ENCODE results near the gene SMARCE1.

SMARCE1 gene

GRCh38 chr17:40647624-40648383 is at the start of gene SMARCE1:
SMARCE1 (minus strand) TSS chr17:40647818; CDS start chr17:40645802, 2,016 bp downstream.
- no peaks in the 10 kb centered on the region for H3K27me3 ChIP-seq (ENCODE audit: control insufficient read depth, insufficient read depth, low read length)
- H3K27ac ChIP-seq (ENCODE audit: low read depth, low read length) = peak within 1 kb of the TSS; percentile 99
- H3K36me3 ChIP-seq (ENCODE audit: control insufficient read depth, insufficient read depth, low read length) = peaks cover 4% of the 10 kb centered on the region
- H3K4me1 ChIP-seq (ENCODE audit: control insufficient read depth, insufficient read depth, low read length) = peaks cover 13% of the 10 kb centered on the region
- H3K9ac ChIP-seq (ENCODE audit: low read length) = peak within 1 kb of the TSS; percentile 73
- peak within 1 kb of the TSS; percentile 86 for H3K4me3 ChIP-seq (ENCODE audit: low read length)

GRCh38 chr17:40697297-40697696 is 49.7 kb upstream of the SMARCE1 start:
- no peak overlapping the region for H3K4me3 ChIP-seq (ENCODE audit: low read length)
- no peaks in the 10 kb centered on the region for H3K27me3 ChIP-seq (ENCODE audit: control insufficient read depth, insufficient read depth, low read length)
- no peaks in the 10 kb centered on the region for H3K4me1 ChIP-seq (ENCODE audit: control insufficient read depth, insufficient read depth, low read length)
- no peak overlapping the region for H3K27ac ChIP-seq (ENCODE audit: low read depth, low read length)
- no peaks in the 10 kb centered on the region for H3K36me3 ChIP-seq (ENCODE audit: control insufficient read depth, insufficient read depth, low read length)
- H3K9ac ChIP-seq (ENCODE audit: low read length) = no peak overlapping the region

- Histone ChIP-seq H3K27ac (ENCODE audit: low read depth, low read length) (no peak overlapping the region), H3K9ac (ENCODE audit: low read length) (no peak overlapping the region), H3K4me3 (ENCODE audit: low read length) (no peak overlapping the region), H3K36me3 (ENCODE audit: control insufficient read depth, insufficient read depth, low read length) (no peaks in the 10 kb centered on the region), H3K4me1 (ENCODE audit: control insufficient read depth, insufficient read depth, low read length) (no peaks in the 10 kb centered on the region), H3K27me3 (ENCODE audit: control insufficient read depth, insufficient read depth, low read length) (no peaks in the 10 kb centered on the region)
Observed at GRCh38 chr17:40696651-40697072, 49.0 kb upstream of the SMARCE1 start.

GRCh38 chr17:40695874-40696472 is 48.4 kb upstream of the SMARCE1 start:
- H3K36me3 ChIP-seq (ENCODE audit: control insufficient read depth, insufficient read depth, low read length) = no peaks in the 10 kb centered on the region
- H3K4me3 ChIP-seq (ENCODE audit: low read length) = no peak overlapping the region
- no peaks in the 10 kb centered on the region for H3K27me3 ChIP-seq (ENCODE audit: control insufficient read depth, insufficient read depth, low read length)
- no peak overlapping the region for H3K27ac ChIP-seq (ENCODE audit: low read depth, low read length)
- H3K4me1 ChIP-seq (ENCODE audit: control insufficient read depth, insufficient read depth, low read length) = no peaks in the 10 kb centered on the region
- H3K9ac ChIP-seq (ENCODE audit: low read length) = no peak overlapping the region

GRCh38 chr17:40694584-40694983 is 47.0 kb upstream of the SMARCE1 start:
- Histone ChIP-seq H3K9ac (ENCODE audit: low read length) (no peak overlapping the region), H3K4me1 (ENCODE audit: control insufficient read depth, insufficient read depth, low read length) (no peaks in the 10 kb centered on the region), H3K4me3 (ENCODE audit: low read length) (no peak overlapping the region), H3K36me3 (ENCODE audit: control insufficient read depth, insufficient read depth, low read length) (no peaks in the 10 kb centered on the region), H3K27me3 (ENCODE audit: control insufficient read depth, insufficient read depth, low read length) (no peaks in the 10 kb centered on the region), H3K27ac (ENCODE audit: low read depth, low read length) (no peak overlapping the region)

GRCh38 chr17:40687106-40687505 is 39.5 kb upstream of the SMARCE1 start:
- H3K4me3 ChIP-seq (ENCODE audit: low read length) = no peak overlapping the region
- H3K36me3 ChIP-seq (ENCODE audit: control insufficient read depth, insufficient read depth, low read length) = no peaks in the 10 kb centered on the region
- H3K4me1 ChIP-seq (ENCODE audit: control insufficient read depth, insufficient read depth, low read length) = no peaks in the 10 kb centered on the region
- no peaks in the 10 kb centered on the region for H3K27me3 ChIP-seq (ENCODE audit: control insufficient read depth, insufficient read depth, low read length)
- H3K27ac ChIP-seq (ENCODE audit: low read depth, low read length) = no peak overlapping the region
- no peak overlapping the region for H3K9ac ChIP-seq (ENCODE audit: low read length)

- H3K4me3 ChIP-seq (ENCODE audit: low read length) = no peak overlapping the region
- H3K27me3 ChIP-seq (ENCODE audit: control insufficient read depth, insufficient read depth, low read length) = no peaks in the 10 kb centered on the region
- H3K4me1 ChIP-seq (ENCODE audit: control insufficient read depth, insufficient read depth, low read length) = no peaks in the 10 kb centered on the region
- no peaks in the 10 kb centered on the region for H3K36me3 ChIP-seq (ENCODE audit: control insufficient read depth, insufficient read depth, low read length)
- no peak overlapping the region for H3K9ac ChIP-seq (ENCODE audit: low read length)
- no peak overlapping the region for H3K27ac ChIP-seq (ENCODE audit: low read depth, low read length)
Observed at GRCh38 chr17:40686192-40686591, 38.6 kb upstream of the SMARCE1 start.

- Histone ChIP-seq H3K27ac (ENCODE audit: low read depth, low read length) (no peak overlapping the region), H3K27me3 (ENCODE audit: control insufficient read depth, insufficient read depth, low read length) (no peaks in the 10 kb centered on the region), H3K36me3 (ENCODE audit: control insufficient read depth, insufficient read depth, low read length) (no peaks in the 10 kb centered on the region), H3K9ac (ENCODE audit: low read length) (no peak overlapping the region), H3K4me3 (ENCODE audit: low read length) (no peak overlapping the region), H3K4me1 (ENCODE audit: control insufficient read depth, insufficient read depth, low read length) (no peaks in the 10 kb centered on the region)
Observed at GRCh38 chr17:40680998-40681397, 33.4 kb upstream of the SMARCE1 start.

- H3K9ac ChIP-seq (ENCODE audit: low read length) = no peak overlapping the region
- H3K36me3 ChIP-seq (ENCODE audit: control insufficient read depth, insufficient read depth, low read length) = no peaks in the 10 kb centered on the region
- no peak overlapping the region for H3K27ac ChIP-seq (ENCODE audit: low read depth, low read length)
- no peaks in the 10 kb centered on the region for H3K4me1 ChIP-seq (ENCODE audit: control insufficient read depth, insufficient read depth, low read length)
- no peak overlapping the region for H3K4me3 ChIP-seq (ENCODE audit: low read length)
- H3K27me3 ChIP-seq (ENCODE audit: control insufficient read depth, insufficient read depth, low read length) = no peaks in the 10 kb centered on the region
Observed at GRCh38 chr17:40679523-40679907, 31.9 kb upstream of the SMARCE1 start.

- no peak overlapping the region for H3K9ac ChIP-seq (ENCODE audit: low read length)
- H3K4me1 ChIP-seq (ENCODE audit: control insufficient read depth, insufficient read depth, low read length) = no peaks in the 10 kb centered on the region
- no peak overlapping the region for H3K27ac ChIP-seq (ENCODE audit: low read depth, low read length)
- H3K36me3 ChIP-seq (ENCODE audit: control insufficient read depth, insufficient read depth, low read length) = no peaks in the 10 kb centered on the region
- H3K27me3 ChIP-seq (ENCODE audit: control insufficient read depth, insufficient read depth, low read length) = no peaks in the 10 kb centered on the region
- no peak overlapping the region for H3K4me3 ChIP-seq (ENCODE audit: low read length)
Observed at GRCh38 chr17:40678902-40679522, 31.4 kb upstream of the SMARCE1 start.

- Histone ChIP-seq H3K36me3 (ENCODE audit: control insufficient read depth, insufficient read depth, low read length) (no peaks in the 10 kb centered on the region), H3K9ac (ENCODE audit: low read length) (no peak overlapping the region), H3K4me1 (ENCODE audit: control insufficient read depth, insufficient read depth, low read length) (no peaks in the 10 kb centered on the region), H3K27me3 (ENCODE audit: control insufficient read depth, insufficient read depth, low read length) (no peaks in the 10 kb centered on the region), H3K4me3 (ENCODE audit: low read length) (no peak overlapping the region), H3K27ac (ENCODE audit: low read depth, low read length) (no peak overlapping the region)
Observed at GRCh38 chr17:40675905-40676304, 28.3 kb upstream of the SMARCE1 start.

GRCh38 chr17:40672654-40673053 is 25.0 kb upstream of the SMARCE1 start:
- Histone ChIP-seq H3K9ac (ENCODE audit: low read length) (no peak overlapping the region), H3K27me3 (ENCODE audit: control insufficient read depth, insufficient read depth, low read length) (no peaks in the 10 kb centered on the region)

More at GRCh38 chr17:40672654-40673053, 25.0 kb upstream of the SMARCE1 start:
- H3K4me1 ChIP-seq (ENCODE audit: control insufficient read depth, insufficient read depth, low read length) = no peaks in the 10 kb centered on the region
- no peaks in the 10 kb centered on the region for H3K36me3 ChIP-seq (ENCODE audit: control insufficient read depth, insufficient read depth, low read length)
- no peak overlapping the region for H3K27ac ChIP-seq (ENCODE audit: low read depth, low read length)
- no peak overlapping the region for H3K4me3 ChIP-seq (ENCODE audit: low read length)
